Stimulated activated CD4-positive, alpha-beta T cell treated with anti-CD3 and anti-CD28 coated beads, Interleukin-1b, Interleukin-23, amount 100 ng/mL, for 48 hours (primary cell): Measurements from ENCODE around the gene PGS1.

Experiments
- DNase-seq: peaks from one replicate; pipeline ENCODE4 v3.0.0-alpha.2; 2020

Gene PGS1

GRCh38 chr17:78391051-78391431, 12.6 kb downstream of the PGS1 start:
- no peak for DNase-seq

- no peak for DNase-seq
Measured at GRCh38 chr17:78391843-78392242, 13.4 kb downstream of the PGS1 start.

- DNase-seq = no peak
Measured at GRCh38 chr17:78392295-78392694, 13.8 kb downstream of the PGS1 start.

- no peak for DNase-seq
Measured at GRCh38 chr17:78393575-78393974, 15.1 kb downstream of the PGS1 start.

- no peak for DNase-seq
Measured at GRCh38 chr17:78394209-78394608, 15.8 kb downstream of the PGS1 start.

- DNase-seq = no peak
Measured at GRCh38 chr17:78395155-78395554, 16.7 kb downstream of the PGS1 start.

GRCh38 chr17:78396441-78397337, 18.2 kb downstream of the PGS1 start:
- DNase-seq = no peak

- no peak for DNase-seq
Measured at GRCh38 chr17:78397681-78398101, 19.2 kb downstream of the PGS1 start.

- DNase-seq = no peak
Measured at GRCh38 chr17:78398390-78398789, 19.9 kb downstream of the PGS1 start.

GRCh38 chr17:78399028-78399692, 20.7 kb downstream of the PGS1 start:
- DNase-seq = no peak

- no peak for DNase-seq
Measured at GRCh38 chr17:78399693-78400144, 21.3 kb downstream of the PGS1 start.

- DNase-seq = no peak
Measured at GRCh38 chr17:78400581-78401240, 22.3 kb downstream of the PGS1 start.

- no peak for DNase-seq
Measured at GRCh38 chr17:78401246-78401645, 22.8 kb downstream of the PGS1 start.

- DNase-seq = no peak
Measured at GRCh38 chr17:78401891-78402290, 23.4 kb downstream of the PGS1 start.

GRCh38 chr17:78403822-78404221, 25.4 kb downstream of the PGS1 start:
- DNase-seq = no peak

GRCh38 chr17:78406396-78406795, 27.9 kb downstream of the PGS1 start:
- DNase-seq = no peak

- no peak for DNase-seq
Measured at GRCh38 chr17:78406920-78407319, 28.5 kb downstream of the PGS1 start.

GRCh38 chr17:78407387-78408000, 29.0 kb downstream of the PGS1 start:
- no peak for DNase-seq

- DNase-seq = no peak
Measured at GRCh38 chr17:78408476-78409050, 30.1 kb downstream of the PGS1 start.

GRCh38 chr17:78409191-78409928, 30.9 kb downstream of the PGS1 start:
- DNase-seq = no peak

GRCh38 chr17:78411241-78411857, 32.9 kb downstream of the PGS1 start:
- DNase-seq = no peak

GRCh38 chr17:78412403-78412802, 34.0 kb downstream of the PGS1 start:
- DNase-seq = peak; percentile 71
